GM19351 (cell line): ENCODE measurements around the gene OR10AD1.
A peak's percentile ranks its signal among the peaks of the same experiment; 100 is the strongest.
"Not testable (repeated sequence)": the region's sequence is repeated elsewhere in the genome, so short reads cannot be mapped to it uniquely, and the experiment has no call there.

ENCODE experiments used
- ATAC-seq: cut with Tn5 transposase; IDR thresholded peaks from one replicate; pipeline ENCODE4 v1.9.1; 2021; ENCODE audit warnings: mild to moderate bottlenecking, moderate library complexity; ENCODE audit not compliant: unreplicated experiment

Gene OR10AD1

GRCh38 chr12:48203192-48203591 is at the start of gene OR10AD1:
Gene OR10AD1, minus strand, starts transcription at chr12:48203292. Its CDS starts 0 bp downstream, at chr12:48203292.
- ATAC-seq: no peak

- no peak for ATAC-seq
These were observed 44.3 kb upstream of the OR10AD1 start for GRCh38 chr12:48247181-48247966.

GRCh38 chr12:48237162-48237561 is 34.1 kb upstream of the OR10AD1 start:
- ATAC-seq: no peak

DNA sequence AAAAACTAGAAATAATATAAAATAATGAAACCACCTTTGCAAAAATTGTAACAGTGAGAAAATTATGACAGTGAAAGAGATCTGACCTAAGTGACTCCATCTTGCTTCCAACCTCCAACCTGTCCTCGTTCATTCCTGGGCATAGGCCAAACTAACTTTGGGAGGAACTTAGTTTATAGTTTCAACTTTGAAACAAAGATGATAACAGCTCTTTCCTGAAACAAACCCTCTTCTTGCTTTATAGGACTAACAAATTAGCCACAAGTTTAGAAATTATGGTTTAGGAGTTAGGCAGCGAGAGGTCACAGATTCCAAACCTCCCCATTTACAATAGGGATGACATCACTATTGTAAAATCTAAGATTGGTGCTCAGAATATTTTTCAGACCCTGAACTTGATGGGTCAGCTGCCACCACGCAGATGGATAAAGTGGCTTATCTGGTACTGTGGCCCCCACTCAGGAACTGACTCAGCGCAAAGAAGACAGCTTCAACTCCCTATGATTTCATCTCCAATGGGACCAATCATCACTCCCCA is 32.8 kb upstream of the OR10AD1 start:
- ATAC-seq: no peak

DNA sequence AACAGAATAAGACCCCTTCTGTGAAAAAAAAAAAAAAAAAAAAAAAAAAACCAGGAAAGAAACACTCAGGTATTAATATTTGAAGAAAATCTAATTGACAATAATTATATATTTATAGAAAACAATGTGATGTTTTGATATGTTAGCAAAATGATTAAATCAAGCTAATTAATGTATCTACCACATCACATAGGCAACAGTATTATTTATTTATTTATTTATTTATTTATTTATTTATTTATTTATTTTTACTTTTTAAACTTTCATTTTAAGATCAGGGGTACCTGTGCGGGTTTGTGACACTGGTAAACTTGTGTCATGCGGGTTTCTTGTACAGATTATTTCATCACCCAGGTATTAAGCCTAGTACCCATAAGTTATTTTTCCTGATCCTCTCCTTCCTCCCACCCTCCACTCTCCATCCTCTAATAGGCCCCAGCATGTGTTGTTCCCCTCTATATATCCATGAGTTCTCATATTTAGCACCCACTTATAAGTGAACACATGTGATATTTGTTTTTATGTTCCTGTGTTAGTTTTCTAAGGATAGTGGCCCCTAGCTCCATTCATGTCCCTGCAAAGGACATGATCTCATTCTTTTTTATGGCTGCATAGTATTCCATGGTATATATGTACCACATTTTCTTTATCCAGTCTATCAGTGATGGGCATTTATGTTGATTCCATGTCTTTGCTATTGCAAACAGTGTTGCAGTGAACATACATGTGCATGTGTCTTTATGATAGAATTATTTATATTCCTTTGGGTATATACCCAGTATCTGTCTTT is 28.3 kb upstream of the OR10AD1 start:
- ATAC-seq: not testable (repeated sequence)

GRCh38 chr12:48224533-48224932 is 21.4 kb upstream of the OR10AD1 start:
- ATAC-seq: not testable (repeated sequence)

GRCh38 chr12:48221645-48222044 is 18.6 kb upstream of the OR10AD1 start:
- ATAC-seq: no peak

DNA sequence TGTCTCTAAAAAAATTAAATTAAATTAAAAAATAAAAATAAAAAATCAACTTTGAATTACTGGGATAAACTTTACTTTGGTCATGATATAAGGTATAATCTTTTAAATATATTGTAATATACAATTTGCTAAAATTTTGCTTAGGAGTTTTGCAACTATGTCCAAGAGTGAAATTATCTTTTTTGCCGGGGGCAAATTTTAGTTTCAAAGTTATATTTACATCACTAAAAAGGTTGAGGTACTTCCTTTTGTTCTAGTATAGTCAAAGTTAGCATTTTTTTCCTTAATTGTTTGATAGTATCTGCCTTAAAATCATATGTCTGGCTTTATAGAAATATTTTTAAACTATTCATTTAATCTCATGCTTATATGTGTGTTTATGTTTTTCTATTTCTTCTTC is 17.6 kb upstream of the OR10AD1 start:
- no peak for ATAC-seq

DNA sequence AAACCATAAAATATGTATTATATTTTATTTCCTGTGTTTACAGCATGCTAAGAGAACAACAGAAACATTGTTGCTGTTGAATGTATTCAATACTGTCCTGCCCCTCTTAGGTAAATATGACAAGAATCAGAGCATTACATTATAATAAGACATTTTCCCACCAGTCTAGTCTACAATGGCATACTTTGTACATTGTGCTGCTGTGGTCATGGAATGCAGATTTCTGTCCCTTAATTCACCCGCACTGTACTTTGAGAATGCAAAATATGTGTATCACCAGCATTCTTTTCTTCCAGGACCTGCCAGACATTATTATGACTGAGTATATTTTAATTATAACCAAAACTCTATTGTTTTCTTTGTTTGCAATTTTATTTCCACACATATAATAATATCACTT is 16.5 kb upstream of the OR10AD1 start:
- no peak for ATAC-seq

- no peak for ATAC-seq
These were observed 13.7 kb upstream of the OR10AD1 start for GRCh38 chr12:48216785-48217184.

GRCh38 chr12:48209495-48209894 is 6.4 kb upstream of the OR10AD1 start:
- not testable (repeated sequence) for ATAC-seq

DNA sequence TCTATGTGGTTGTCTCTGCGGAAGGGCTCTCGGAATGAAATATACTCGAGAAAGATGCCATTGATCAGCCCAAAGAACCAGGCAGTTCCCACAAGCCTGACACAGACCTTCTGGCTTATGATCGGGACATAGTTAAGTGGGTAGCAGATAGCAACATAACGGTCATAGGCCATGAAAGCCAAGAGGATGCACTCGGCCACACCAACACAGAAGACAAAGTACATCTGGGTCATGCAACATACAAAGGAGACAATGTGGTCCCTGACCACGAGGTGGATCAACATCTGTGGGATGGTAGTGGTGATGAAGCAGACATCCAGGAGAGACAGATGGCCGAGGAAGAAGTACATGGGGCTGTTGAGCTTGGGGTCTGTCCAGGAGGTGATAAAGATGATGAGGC is 326 bp downstream of the OR10AD1 start:
- no peak for ATAC-seq

GRCh38 chr12:48201516-48201915 is 1.6 kb downstream of the OR10AD1 start:
- ATAC-seq: no peak

GRCh38 chr12:48201091-48201490 is 2.0 kb downstream of the OR10AD1 start:
- ATAC-seq: no peak

- no peak for ATAC-seq
These were observed 3.3 kb downstream of the OR10AD1 start for GRCh38 chr12:48199774-48200221.

GRCh38 chr12:48198985-48199384 is 4.1 kb downstream of the OR10AD1 start:
- no peak for ATAC-seq

- ATAC-seq: peak; percentile 15
These were observed 4.5 kb downstream of the OR10AD1 start for GRCh38 chr12:48198672-48198971.

GRCh38 chr12:48197971-48198671 is 5.0 kb downstream of the OR10AD1 start:
- ATAC-seq: peak; percentile 100

- ATAC-seq: peak; percentile 24
These were observed 5.5 kb downstream of the OR10AD1 start for GRCh38 chr12:48197549-48197970.

GRCh38 chr12:48194799-48195201 is 8.3 kb downstream of the OR10AD1 start:
- no peak for ATAC-seq

DNA sequence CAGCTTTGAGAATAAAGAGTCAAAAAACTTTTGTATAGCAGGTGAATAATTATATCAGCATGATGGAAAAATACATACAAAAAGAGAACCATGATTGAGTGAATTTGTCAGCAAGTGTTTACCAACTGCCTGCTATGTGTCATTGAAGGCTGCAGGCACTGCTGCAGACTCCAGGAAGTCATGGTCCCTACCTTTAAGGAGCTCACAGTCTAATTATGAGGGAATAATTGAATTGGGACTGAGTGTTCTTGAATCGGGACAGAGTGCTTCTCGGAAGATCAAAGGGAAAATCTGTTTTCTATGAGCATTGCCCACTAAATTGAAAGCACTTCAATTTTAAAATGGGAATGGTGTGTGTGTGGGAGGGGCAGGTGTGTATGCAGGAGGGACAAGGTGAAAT is 9.5 kb downstream of the OR10AD1 start:
- ATAC-seq: no peak
